HG03097 (cell line): Measurements from ENCODE around the gene GGTA1.
A peak's percentile ranks its signal among the peaks of the same experiment; 100 is the strongest.
"Not testable (repeated sequence)": the region's sequence is repeated elsewhere in the genome, so short reads cannot be mapped to it uniquely, and the experiment has no call there.

ENCODE experiments used
- ATAC-seq: cut with Tn5 transposase; IDR thresholded peaks from one replicate; pipeline ENCODE4 v1.9.1; 2021; ENCODE audit not compliant: unreplicated experiment, low FRiP score

Gene GGTA1

GRCh38 chr9:121499427-121500164, at the start of gene GGTA1:
GGTA1 (minus strand) TSS chr9:121499844; CDS start chr9:121467922, 31,922 bp downstream.
- ATAC-seq = no peak

- ATAC-seq = no peak
These were observed 49.0 kb upstream of the GGTA1 start for GRCh38 chr9:121548666-121549065.

- peak; percentile 84 for ATAC-seq
These were observed 46.3 kb upstream of the GGTA1 start for GRCh38 chr9:121545875-121546423.

GRCh38 chr9:121545150-121545874, 45.7 kb upstream of the GGTA1 start:
- ATAC-seq = no peak

- no peak for ATAC-seq
These were observed 42.4 kb upstream of the GGTA1 start for GRCh38 chr9:121542025-121542424.

DNA sequence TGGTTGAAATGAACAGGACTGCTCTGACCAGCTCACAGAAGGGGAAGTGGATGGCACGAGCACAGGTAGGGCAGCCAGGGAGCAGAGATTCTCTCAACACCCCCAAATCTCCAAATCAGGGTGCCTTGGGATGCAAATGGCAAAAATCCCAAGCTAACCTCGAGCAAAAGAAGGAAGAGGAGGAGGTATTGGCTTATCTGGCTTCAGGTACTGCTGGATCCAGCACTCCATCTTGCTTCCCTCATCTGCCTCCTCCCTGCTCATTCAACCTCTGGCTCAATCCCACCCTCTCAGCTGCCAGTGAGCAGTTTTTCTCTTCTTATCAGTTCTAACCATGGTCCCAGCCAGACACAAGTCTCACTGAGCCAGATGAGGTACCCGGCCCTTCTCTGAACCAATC, 41.6 kb upstream of the GGTA1 start:
- ATAC-seq = no peak

GRCh38 chr9:121538221-121538620, 38.6 kb upstream of the GGTA1 start:
- ATAC-seq = no peak

DNA sequence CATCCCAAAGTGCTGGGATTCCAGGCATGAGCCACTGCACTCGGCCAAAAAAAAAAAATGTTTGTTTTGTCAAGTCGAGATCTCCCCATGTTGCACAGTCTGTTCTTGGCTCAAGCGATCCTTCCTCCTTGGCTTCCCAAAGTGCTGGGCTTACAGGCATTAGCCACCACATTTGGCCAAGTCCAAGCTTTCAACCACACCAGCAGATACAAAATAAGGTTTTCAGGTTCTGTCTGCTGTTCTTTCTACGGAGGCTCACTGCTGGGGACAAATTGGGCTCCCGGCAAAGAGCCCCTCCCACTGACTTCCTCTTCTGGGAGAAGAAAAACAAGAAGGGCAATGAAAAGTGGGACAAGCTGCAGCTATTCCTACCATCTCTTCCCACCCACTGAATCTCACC, 37.6 kb upstream of the GGTA1 start:
- no peak for ATAC-seq

- no peak for ATAC-seq
These were observed 33.2 kb upstream of the GGTA1 start for GRCh38 chr9:121532881-121533280.

DNA sequence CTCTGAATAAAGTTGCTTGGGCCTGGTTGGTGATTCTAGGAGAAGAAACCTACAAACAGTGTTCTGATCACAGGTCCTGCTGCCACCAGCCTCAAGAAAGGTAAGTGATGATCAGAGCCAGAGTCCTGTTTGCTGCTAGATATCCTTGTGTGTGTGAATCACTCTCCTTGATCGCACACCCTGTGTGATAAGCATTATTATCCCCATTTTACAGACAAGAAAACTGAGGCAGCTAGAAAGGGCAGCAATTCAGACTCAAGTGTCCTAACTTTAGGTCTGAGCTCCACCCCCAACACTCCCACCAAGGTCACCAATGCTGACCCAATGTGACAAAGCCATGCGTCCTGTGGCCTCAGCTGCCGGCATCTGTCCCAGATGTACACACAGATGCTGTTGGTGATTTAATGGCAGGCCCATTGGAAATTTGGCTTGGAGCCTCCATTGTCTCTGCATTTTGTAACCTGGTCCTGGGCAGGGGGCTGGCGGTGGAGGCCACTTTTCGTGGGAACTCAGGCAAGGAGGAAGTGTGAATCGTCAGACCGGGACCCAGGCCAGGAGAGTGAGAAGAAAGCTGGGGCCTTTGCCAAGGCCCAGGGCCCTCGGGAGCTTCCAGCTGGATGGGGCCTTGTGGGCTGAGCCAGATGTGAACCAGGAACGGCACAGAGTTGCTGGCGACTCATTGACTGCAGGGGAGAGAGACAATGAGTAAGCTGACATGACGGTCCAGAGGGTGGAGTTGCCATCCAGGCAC, 29.8 kb upstream of the GGTA1 start:
- ATAC-seq = no peak

GRCh38 chr9:121528642-121529041, 29.0 kb upstream of the GGTA1 start:
- no peak for ATAC-seq

DNA sequence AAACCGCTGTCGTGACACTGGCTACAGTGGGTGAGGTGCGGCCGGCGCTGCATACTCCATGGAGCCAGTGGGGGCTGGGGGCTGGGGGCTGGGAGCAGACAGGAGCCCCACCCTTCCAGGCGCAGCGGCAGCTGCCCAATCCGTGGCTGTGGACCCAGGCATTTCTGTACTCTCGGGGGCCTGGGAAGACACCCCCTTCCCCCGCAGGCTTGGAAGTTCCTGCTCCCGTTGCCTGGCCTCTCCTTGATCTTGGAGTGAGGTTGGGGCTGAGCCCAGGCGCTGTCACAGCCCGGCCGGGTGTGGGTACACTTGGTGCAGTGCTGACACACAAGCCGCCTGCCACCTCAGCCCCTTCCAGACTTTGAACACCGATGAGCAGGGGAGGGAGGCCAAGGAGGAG, 27.7 kb upstream of the GGTA1 start:
- ATAC-seq = no peak

DNA sequence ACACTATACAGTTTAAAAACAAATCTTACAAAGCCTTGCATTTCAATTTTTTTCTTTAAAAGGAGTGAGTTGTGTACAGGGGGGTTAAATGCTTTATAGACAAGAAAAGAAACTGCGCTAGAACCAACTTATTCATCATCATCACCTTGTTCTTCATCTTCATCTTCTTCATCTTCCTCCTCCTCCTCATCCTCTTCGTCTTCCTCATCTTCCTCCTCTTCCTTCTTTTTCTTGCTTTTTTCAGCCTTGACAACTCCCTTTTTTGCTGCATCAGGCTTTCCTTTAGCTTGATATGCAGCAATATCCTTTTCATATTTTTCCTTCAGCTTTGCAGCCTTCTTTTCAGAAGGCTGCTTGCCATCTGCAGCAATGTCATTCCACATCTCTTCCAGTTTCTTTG, 20.0 kb upstream of the GGTA1 start:
- ATAC-seq = not testable (repeated sequence)

GRCh38 chr9:121518634-121519033, 19.0 kb upstream of the GGTA1 start:
- no peak for ATAC-seq

DNA sequence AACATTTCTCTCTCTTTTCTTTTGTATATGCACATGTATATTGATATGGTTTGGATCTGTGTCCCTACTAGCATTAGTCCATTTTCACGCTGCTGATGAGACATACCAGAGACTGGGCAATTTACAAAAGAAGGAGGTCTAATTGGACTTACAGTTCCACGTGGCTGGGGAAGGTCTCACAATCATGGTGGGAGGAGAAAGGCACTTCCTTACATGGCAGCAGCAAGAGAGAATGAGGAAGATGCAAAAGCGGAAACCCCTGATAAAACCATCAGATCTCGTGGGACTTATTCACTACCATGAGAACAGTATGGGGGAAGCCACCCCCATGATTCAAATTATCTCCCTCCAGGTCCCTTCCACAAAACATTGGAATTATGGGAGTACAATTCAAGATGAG, 13.5 kb upstream of the GGTA1 start:
- ATAC-seq = not testable (repeated sequence)

DNA sequence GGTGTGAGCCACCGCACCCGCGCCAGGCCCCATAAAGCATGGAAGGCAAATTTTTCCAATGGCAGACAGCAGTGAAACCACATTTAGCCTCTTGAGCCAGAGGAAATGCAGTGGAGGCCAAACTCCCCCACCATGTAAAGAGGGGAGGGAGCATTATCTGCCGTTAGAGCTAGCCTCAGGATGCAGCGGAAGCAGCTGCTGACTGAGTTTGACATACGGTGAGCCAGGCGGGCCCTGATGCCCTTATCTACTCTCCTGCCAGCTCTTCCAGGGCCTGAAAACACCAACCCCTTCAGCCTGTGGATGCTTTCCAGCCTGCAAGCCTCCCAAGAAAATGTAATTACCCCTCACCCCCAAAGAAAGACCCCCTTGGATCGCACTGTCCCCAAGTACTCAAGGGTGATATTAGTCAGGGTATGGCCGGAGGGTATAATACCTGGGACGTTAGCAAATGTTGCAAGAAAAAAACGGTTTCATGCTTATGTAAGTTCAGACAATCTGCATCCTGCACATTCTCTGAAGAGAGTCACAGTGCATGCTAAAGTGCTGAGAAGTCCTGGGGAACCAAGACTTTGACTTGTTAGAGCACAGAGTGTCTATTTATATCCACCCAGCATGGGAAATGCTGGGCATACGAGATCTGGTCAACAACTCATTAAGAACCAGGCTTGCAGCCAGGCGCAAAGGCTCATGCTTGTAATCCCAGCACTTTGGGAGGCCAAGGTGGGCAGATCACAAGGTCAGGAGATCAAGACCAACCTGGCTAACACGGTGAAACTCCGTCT, 11.3 kb upstream of the GGTA1 start:
- ATAC-seq = no peak

DNA sequence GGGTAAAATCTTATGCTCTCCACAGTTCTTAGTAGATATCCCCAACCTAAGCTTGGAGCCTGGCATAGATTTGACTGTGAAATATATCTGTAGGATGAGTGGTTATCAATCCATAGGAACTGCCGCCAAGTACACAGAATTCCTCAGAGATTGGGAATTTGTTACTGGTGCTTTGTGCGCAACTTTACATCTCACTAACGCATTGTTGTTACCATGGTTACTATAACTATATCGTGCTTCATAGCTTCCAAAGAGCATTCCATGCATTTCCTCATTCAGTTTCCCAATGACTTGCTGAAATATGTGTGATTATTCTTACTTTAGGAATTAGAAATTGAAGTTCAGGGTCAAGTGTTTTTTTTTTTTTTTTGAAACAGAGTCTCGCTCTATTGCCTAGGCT, 9.5 kb upstream of the GGTA1 start:
- no peak for ATAC-seq

- ATAC-seq = no peak
These were observed 8.8 kb upstream of the GGTA1 start for GRCh38 chr9:121508415-121508814.

GRCh38 chr9:121505903-121506735, 6.5 kb upstream of the GGTA1 start:
- ATAC-seq = no peak
